ENCODE data around the gene APOL1.
"Not testable (repeated sequence)": the region's sequence is repeated elsewhere in the genome, so short reads cannot be mapped to it uniquely, and the experiment has no call there.

Gene APOL1, protein sequence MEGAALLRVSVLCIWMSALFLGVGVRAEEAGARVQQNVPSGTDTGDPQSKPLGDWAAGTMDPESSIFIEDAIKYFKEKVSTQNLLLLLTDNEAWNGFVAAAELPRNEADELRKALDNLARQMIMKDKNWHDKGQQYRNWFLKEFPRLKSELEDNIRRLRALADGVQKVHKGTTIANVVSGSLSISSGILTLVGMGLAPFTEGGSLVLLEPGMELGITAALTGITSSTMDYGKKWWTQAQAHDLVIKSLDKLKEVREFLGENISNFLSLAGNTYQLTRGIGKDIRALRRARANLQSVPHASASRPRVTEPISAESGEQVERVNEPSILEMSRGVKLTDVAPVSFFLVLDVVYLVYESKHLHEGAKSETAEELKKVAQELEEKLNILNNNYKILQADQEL

DNA sequence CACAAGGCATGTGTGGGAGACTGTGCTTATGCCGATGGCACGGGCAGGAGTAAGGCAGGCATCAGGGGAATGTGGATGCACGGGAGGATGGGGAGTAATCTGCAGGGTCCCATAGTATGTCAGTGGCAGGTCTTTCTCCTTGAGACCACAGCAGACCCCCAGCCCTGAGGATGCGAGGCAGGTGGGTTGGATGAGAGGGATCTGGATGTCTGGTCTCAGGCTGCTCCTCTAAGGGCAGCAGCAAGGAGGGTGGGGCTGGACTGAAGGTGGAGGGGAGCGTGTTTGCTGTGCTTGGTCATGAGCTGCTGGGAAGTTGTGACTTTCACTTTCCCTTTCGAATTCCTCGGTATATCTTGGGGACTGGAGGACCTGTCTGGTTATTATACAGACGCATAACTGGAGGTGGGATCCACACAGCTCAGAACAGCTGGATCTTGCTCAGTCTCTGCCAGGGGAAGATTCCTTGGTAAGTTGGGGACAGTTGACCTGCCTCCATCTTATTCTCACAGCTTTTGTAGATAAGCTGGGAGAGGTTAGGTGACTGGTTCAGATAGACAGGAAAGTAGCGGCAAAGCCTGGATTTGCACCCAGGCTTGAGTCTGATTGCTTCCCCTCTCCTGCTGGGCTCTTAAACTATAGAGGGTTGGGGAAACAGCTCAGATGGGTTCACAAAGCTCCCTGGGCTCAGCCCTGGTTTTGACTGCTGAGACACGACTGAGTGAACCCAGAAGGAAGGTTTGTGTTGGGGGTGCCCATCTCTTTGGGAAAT, at the start of gene APOL1:
Gene APOL1 (plus strand): TSS at position 380 of the 769 bp plus-strand sequence. CDS start 1,823 bp downstream, outside the sequence.
- no peak for DNase-seq (ENCODE audit: low read depth)

DNA sequence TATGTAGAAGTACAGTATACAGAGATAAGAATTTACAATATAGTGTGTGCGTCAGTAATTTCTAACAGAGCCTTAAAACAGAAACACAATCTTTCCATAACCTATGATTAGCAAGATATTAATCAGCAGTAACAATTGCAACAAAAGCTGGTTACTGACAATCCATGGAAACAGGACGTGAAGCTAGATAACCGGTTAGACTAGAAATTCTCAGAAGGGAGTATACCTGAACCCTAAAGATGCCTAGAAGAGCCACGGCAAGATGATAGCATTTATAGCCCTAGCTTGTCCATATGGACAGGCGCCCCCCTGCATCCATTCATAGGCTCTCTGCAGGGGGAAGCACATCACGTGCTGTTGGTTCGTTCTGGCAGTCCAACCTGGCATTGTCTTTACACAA, 49.5 kb upstream of the APOL1 start:
- DNase-seq (ENCODE audit: low read depth), result not testable (repeated sequence)

DNA sequence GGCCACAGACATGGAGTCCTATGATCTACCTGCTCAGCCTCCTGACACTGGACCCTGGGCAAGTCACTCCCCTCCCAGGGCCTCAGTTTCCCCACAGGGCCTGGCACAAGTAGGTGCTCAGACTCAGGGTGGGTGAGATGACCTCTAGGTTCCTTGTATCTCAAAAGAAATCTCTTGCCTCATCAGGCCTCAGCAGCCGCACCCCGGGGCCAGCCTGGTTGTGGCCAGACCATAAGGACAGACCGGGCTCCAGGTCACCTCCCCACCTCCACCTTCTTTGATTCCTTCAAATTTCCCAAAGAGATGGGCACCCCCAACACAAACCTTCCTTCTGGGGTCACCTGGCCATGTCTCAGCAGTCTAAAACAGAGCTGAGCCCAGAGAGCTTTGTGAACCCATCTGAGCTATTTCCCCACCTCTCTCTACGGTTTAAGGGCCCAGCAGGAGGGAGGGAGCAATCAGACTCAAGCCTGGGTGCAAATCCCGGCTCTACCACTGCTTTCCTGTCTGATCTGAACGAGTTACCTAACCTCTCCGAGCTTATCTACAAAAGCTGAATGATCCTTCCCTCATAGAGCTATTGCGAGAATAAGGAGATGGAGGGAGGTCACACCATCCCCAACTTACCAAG, 48.8 kb upstream of the APOL1 start:
- no peak for DNase-seq (ENCODE audit: low read depth)

DNA sequence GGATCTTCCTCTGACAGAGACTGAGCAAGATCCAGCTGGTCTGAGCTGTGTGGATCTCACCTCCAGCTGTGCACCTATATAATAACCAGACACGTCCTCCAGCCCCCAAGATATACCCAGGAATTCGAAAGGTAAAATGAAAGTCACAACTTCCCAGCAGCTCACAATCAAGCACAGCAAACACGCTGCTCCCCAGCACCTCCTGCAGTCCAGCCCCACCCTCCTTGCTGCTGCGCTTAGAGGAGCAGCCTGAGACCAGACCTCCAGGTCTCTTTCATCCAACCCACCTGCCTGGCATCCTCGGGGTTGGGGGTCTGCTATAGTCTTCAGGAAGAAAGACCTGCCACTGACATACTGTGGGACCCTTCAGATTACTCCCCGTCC, 48.3 kb upstream of the APOL1 start:
- no peak for DNase-seq (ENCODE audit: low read depth)

DNA sequence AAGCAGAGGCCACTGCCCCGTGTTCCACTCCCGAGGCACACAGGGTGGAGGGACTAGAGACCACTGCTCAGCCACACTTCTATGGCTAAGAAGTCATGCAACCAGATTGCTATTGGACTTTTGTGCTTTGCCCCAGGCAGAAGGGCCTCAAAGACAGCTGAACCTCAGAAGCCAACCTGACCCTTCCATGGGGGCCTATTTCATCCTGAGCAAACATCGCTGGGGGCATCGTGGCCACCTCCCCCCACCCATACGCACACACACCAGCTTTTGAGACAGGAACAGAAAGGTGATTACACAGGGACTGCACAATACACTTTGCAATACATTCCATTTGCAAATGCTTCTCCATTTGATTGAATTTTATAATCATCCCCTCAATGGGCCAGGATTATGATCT, 47.4 kb upstream of the APOL1 start:
- not testable (repeated sequence) for DNase-seq (ENCODE audit: low read depth)

DNA sequence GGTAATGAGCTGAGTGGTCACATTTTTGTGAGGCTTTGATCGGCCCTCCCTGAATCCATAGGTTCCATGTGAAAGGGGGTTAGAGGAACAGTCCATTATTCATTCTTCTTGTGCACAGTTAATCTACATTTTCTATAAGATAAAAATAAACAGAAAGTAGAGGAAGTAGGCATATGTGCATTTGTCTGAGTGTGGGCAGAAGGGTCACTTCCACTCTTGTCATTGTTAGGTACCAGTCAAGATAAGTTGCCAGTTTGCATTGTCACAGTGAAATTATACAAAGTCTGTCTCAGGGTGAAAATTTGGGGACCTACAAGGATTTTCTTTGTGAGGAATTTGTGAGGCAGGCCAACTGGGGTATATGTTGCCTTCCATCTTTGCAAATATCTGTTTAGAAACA, 46.7 kb upstream of the APOL1 start:
- no peak for DNase-seq (ENCODE audit: low read depth)

DNA sequence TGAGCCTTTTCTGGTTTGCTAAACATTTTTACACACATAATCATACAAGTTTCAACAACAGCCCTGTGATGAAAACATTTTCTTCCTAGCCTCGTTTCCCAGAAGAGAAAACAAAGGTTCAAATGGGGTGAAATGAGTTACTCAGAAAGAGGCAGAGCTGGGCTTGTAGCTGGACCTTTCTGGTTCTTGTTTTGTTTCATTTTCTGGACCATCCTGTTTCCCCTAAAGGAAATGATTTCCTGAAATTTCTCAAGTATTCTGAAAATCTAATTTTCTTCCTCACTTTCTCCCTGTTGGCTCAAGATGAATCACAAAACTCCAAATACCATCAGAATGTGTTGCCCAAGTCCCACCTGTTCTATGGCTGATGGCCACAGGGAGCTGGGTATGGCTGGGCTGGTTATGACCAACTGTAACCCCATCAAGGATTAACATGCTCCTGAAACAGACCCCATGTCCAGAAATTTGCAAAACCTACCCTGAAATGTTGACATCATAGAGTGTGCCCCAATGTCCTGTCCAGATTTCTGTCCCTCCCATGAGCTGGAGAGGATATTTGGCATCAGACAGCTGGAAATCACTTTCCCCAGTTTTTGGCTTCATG, 44.7 kb upstream of the APOL1 start:
- no peak for DNase-seq (ENCODE audit: low read depth)

DNA sequence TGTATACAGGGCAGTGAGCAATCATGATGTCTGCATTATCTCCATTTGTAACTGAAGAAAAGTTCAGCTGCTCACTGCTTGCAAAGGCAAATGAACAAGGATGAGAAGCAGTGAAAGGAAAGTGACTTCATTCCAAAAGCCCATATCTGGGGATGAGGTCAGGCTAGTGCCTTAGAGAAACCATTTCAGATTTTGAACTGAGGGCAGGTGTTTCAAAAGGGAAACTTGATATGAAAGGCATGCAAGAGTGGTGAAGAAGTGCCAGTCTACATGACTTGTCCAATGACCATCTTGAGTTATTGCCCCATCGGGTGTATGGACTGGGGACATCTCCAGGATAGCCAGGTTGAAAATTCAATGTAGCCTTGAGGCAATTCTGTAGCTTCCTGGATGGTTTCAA, 44.0 kb upstream of the APOL1 start:
- no peak for DNase-seq (ENCODE audit: low read depth)

DNA sequence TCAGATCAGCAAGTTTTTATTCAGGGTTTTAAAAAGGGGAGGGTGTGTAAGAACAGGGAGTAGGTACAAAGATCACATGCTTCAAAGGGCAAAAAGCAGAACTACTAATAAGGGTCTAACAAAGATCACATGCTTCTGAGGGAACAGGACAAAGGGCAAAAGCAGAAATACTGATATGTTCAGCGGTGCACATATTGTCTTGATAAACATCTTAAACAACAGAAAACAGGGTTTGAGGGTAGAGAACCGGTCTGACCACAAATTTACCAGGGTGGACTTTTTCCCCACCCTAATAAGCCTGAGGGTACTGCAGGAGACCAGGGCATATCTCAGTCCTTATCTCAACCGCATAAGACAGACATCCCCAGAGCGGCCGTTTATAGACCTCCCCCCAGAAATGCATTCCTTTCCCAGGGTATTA, 43.4 kb upstream of the APOL1 start:
- DNase-seq (ENCODE audit: low read depth), result not testable (repeated sequence)

DNA sequence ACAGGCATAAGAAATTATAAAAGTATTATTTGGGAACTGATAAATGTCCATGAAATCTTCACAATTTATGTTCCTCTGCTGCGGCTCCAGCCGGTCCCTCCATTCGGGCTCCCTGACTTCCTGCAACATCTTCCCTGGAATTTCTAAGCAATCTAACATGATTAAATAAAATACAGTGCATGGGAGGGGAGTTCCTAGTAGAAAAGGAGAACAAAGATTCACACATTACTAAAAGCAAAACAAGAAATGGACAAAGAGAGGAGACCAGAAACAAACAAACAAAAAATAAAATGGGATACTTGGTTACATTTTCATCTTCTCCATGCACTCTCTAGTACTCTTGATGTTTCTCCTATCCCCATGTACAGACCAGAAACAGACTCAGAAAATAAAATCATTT, 42.7 kb upstream of the APOL1 start:
- DNase-seq (ENCODE audit: low read depth), result no peak

DNA sequence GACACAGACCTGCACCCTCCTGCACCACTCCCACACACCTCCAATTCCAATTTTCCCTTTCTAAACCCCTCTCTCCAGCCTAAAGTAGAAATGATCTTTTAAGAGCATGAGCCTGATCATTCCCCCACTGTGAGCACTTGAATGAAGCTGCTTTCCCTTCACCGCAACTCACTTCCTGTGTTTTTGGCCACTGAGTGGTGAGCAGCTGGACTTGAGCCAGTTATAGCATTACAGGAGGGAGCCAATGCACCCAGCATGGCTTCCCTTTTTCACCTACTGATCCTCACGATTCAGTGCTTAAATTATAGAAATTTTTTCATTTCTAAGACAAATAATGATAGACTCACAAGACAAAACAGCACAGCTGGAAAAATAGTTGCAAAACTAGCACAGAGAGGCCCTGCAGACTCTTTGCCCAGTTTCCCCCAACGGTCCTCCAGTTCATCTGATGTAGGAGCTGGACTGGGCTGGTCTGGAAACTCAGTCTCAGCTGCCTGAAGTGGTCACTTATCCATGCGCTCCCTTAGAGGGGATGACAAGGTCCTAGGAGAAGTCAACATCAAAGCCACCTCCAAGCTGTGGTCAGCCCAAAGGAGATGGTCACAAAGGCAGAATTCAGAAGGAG, 41.6 kb upstream of the APOL1 start:
- no peak for DNase-seq (ENCODE audit: low read depth)

DNA sequence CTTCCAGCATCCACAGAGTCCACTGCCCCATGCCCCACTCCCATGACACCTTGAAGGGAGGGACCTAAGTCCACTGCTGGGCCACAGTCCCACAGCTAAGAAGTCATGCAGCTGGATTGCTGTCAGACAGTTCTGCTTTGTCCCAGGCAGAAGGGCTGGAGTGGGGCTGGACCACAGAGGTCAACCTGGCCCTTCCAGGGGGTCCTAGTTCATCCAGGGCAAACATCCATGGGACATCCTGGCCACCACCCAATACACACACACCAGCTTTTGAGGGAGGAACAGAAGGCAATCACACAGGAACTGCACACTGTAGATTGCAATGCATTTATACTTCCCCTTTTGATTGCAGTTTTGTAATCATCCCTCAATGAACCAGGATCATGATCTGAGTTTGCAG, 40.0 kb upstream of the APOL1 start:
- no peak for DNase-seq (ENCODE audit: low read depth)

DNA sequence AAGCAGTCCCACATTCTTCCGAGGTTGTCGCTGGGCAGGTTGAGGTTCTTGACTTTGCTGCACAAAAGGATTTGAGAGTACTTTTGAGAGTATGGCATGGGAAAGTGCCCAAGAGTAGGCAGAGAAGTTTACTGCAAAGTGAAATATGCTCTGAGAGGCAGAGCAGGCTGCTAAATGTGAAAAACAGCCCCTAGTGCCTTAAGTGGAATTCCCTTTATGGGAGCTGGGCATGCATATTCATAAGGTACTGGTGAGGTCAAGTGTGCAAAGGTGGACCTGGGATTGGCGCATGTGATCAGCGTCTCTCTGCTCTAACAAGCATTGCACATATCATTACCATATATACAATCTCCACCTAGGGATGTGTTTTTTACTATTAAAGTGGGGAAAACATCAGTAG, 39.3 kb upstream of the APOL1 start:
- DNase-seq (ENCODE audit: low read depth), result no peak

DNA sequence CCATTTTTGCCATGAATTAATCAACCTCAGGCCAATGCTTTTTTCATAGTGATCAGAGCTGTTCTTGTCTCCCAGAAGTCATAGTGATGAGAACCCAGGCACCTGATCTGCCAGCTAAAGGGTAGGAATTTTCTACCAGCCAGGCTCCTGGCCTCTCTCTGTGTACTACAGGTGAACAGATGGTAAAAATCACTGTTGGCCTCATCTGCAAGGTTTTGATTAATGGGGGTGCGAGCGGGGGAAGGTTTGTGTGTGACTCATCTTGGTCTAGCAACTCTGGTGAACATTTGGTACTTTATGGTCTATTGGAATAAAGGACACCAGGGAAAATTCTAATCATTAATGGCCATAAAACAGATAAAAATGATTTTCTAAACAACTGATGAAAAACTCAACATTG, 37.0 kb upstream of the APOL1 start:
- no peak for DNase-seq (ENCODE audit: low read depth)

DNA sequence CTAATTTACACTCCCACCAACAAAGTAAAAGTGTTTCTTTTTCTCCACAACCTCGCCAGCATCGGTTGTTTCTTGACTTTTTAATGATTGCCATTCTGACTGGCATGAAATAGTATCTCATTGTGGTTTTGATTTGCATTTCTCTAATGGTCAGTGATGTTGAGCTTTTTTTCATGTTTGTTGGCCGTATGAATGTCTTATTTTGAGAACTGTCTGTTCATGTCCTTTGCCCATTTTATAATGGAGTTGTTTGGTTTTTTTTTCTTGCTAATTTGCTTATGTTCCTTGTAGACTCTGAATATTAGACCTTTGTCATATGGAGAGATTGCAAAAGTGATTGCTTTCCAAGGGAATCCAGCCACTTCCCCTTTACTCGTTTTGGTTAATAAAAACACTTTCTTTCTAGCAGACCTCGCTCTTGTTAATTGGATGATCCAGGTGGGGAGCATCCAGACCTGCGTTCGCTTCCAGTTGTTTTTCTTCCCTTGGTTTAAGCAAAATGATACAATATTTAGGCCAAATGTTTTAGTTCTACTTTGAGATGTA, 34.2 kb upstream of the APOL1 start:
- DNase-seq (ENCODE audit: low read depth), result no peak

DNA sequence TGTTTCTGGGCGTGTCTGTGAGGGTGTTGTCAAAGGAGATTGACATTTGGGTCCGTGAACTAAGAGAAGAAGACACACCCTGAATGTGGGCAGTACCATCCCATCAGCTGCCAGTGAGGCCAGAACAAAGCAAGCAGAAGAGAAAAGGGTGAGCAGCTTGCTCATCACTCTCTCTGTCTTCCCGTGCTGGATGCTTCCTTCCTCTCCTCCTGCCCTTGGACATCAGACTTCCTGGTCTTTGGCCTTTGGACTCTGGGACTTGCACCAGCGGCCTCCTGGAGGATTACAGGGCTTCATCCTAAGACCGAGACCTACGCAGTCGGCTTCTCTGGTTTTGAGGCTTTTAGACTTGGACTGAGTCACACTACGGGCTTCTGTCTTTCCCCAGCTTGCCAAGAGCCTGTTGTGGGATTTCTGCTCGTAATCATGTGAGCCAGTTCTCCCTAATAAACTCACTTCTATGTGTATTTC, 32.4 kb upstream of the APOL1 start:
- DNase-seq (ENCODE audit: low read depth), result peak; percentile 42

DNA sequence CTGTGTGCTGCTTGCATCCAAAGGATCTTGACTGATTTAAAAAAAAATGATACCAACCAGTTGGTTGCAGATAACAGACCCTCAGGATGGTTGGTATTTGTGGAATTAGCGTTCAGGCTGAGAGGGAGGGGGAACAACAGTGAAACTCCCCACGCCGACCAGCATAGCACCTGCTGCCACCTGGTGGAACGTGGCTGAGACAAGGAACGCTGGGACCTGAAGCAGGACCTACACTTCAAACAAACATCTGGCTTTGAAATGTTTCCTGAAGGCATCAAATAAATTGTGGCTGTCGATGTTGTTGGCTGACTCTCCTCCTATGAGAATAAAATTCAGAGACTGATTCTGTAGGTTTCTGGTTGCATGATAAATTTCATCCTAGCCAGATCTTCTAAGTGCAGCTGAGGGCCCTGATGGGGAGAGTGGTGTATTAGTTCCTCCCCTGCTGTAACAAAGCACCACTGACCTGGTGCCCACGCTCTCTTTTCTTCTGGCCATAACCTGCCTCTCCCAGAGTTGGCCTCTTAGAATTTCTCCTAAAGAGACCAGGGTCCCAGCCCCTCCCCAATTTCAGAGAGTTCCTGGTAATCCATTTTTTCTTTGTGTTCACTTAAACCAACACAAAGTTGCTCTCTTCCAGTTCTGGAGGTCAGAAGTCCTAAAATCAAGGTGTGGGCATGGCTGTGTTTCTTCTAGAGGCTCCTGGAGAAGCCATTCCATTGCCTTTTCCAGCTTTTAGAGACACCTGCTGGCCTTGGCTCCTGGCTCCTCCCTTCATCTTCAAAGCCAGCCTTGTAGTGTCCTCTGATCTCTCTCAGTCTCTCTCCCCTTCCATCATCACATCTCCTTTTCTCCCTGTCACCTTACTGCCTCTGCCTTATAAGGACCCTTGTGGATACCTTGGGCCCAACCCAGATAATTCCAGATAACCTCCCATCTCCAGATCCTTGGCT, 30.9 kb upstream of the APOL1 start:
- no peak for DNase-seq (ENCODE audit: low read depth)

DNA sequence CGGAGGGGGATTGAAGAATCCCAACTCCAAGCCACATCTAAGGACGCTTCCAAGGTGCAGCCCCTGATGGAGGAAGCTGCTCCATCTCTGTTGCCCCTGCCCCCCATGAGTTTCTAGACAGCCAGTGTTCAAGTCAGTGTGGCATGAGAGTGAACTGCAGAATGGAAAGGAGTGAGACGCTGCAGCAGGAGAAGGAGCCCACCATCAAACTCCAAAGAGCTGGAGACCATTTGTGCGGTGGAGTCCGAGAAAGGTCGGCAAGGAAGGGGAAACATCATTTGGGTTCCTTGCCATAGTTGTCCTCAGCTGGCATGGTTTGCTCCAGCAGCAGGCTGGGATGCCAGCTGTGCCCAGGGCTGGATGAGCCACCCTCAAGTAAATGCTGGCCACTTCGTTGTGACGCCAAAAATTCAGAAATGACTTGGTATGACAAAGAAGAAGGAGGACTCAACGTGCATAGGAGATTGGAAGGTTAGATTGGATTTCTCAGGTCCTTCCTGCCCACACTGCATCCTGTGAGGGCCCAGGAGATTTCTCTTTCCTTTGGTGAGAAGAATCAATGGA, 30.0 kb upstream of the APOL1 start:
- no peak for DNase-seq (ENCODE audit: low read depth)

DNA sequence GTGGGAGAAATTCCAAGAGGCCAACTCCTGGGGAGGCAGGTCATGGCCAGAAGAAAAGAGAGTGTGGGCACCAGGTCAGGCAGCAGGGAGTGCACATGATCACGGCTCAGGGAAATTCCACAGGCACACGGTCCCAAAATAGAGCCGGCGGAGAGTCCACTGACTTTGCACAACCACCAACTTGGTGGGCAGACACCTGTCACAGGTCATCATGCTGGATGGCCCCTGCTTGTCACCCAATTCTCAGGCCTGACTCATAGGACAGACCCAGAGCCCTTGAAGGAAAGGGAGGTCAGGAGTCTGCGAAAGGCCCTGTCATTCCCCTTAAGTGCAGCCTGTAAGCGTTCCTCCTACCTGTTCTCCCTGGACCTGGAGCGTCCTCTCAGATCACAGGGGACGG, 29.4 kb upstream of the APOL1 start:
- DNase-seq (ENCODE audit: low read depth), result no peak

DNA sequence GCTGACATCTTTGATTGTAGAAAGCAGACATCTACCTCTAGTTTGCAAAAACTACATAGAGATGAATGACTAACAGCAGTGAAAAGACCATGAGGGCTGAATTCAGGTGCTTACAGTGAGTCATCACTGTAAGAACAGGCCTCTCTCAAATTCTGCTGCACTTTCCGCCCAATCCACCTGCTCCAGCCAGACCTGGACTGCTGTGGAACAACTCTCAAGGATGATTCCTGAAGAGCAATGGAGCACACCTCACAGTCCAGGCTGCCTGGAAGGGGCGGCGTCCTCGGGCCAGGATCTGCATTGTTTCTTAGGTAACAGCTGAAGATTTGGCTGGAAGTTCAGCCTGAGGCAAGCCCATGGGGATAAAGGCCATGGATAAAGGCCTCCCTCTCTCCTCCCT, 28.7 kb upstream of the APOL1 start:
- no peak for DNase-seq (ENCODE audit: low read depth)
